GM23248 (cell line): Measurements from ENCODE around the gene SPATA7.

Experiments used
- EZH2 ChIP-seq: fragments of 200-600 bp; sonication (generic); IDR thresholded peaks from 2 replicates; pipeline ENCODE4 v1.6.1; 2018; ENCODE audit warnings: antibody characterized with exemption, mild to moderate bottlenecking; ENCODE audit not compliant: insufficient read depth, poor library complexity, severe bottlenecking
- EZH2phosphoT487 ChIP-seq: fragments of 200-600 bp; sonication (generic); IDR thresholded peaks from 2 replicates; pipeline ENCODE4 v1.6.1; 2018; ENCODE audit warnings: antibody characterized with exemption, moderate library complexity, mild to moderate bottlenecking, low read depth; ENCODE audit not compliant: insufficient read depth

DNA sequence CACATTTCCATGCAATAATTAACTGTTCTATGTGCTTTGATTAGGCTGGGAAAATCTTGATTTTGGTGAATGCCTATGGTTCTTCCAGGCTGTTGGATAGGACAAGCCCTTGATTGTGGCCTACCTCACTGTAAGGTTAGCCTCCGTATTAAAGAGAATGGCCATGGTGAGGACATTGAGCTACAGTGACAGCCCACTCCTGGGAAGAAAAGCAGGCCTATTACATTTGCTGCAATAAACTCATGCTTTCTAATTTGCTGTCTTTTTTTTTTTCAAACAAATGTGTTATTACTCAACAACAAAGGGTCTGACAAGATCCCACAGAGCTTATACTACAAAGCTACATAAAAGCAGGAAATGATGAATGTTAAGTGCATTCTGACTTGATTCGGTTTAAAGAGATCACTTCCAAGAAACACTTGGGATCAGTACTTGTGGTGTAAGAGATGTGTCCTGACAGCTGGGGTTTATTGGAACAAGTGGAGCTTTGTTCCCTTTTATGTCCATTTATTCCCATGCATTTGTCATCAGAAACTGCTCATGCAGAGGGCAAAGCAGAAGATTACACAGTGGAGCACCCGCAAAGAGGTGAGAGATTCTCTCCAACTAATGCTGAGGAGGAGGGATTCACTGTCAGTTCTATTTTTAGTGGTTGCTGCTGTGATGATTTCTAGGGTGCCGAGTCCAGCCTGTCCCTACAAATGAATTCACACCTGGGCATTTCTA lies 33.3 kb upstream of the SPATA7 start:
- TF ChIP-seq EZH2 (no peak), EZH2phosphoT487 (no peak)
